Kidney tubule cell (primary cell): ENCODE measurements around the gene TRAP1.
"Not testable (repeated sequence)": the region's sequence is repeated elsewhere in the genome, so short reads cannot be mapped to it uniquely, and the experiment has no call there.

Experiments
- DNase-seq: peaks from one replicate; pipeline ENCODE4 v3.0.0-alpha.2; 2018; ENCODE audit warnings: low spot score

The TRAP1 gene

DNA sequence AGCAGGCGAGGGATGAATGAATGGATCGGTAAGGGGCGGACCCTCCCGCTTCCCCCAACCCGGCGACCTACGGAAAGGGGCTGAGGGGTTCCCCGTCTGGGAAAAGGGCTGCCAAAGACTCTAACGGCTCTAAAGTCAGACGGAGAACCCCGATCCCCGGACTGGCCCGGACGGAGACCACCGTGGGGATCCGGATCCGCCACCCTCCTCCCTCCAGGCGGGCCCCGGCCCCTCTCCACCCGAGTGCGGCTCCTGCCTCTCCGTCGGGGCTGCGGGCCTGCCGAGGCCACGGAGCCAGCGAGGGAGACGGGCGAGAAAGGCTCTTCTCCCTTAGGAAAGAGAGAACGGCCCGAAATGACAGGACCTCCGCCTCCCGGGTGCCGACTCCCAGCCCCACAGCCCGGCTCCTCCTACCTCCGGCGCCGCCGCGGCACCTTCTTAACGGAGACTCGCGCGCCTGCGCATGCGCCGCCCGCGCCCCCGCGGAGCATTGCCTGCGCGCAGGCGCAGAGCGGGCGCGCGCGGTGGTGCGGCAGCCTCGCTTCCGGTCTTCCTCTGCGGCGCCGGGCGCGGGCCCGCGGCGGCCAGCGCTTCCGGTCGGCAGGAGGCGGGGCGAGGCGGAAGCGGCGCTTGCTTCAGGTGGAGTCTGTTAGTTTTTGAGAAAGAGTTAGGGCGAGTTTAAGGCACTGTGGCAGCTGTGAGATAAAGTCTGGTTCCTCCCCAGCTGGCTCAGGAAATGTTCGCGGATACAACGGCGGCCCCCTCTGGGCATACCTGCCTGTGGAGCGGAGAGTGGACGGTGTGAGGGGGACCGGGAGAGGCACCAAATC lies 106.0 kb downstream of the TRAP1 start, which contains the start of gene SLX4:
Gene SLX4, minus strand, starts transcription at position 461 of the 830 bp plus-strand sequence. CDS start 2,642 bp downstream, outside the sequence.
- DNase-seq = peak; percentile 96

DNA sequence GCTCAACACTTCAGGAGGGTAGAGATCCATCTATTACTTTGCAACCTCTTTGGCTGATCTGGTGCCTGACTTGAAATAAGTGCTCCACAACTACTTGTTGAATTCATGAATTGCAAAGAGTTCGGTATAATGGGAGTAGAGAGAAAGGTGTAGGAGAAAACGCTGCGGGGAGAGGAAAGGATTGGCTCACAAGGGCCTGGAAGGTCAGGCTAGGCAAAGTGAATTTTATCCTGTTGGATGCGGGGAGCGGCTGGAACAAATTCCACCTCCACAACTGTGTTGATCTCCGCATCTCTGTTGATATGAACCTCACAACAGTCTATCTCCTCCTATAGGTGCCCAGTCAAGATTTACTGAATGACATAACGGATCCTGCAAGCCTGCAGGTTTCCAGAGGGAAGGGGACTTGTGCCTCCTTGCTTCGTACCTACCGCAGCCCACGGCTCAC lies 106.6 kb downstream of the TRAP1 start:
- peak; percentile 6 for DNase-seq

DNA sequence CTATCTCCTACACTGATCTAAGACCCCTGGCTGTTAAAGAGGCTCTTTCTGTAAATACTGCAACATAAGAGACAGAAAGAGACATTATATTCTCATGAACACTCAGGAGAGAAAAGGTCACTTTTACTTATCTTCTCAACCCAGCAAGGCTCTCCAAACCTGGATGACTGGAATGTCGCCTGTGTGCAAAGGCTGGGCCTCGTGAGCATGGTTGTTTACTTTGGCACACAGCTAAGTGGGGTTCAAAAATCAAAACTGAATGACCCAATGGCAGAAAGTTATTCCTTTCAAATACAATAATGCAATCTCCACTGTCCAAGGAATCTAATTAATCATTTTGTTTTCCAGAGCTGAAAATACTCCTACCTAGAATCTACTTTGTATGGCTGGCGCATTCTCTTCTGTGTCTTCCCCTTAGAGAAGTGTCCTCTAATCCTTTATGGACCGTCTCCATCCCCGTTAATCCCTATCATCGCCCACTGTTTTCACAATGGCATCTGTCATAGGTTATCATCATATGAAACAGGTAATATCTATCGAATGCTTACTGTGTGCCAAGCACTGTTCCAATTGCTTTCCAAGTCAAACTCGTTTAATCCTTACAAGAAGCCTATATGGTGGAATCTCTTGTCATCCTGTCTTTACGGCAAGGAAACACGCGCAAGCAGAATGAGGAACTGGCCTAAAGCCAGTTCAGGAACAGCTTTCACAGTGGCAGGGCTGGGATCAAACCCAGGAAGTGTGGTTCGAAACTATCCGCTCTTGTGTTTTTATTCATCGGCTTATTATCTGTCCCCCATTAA lies 107.2 kb downstream of the TRAP1 start:
- DNase-seq = no peak

DNA sequence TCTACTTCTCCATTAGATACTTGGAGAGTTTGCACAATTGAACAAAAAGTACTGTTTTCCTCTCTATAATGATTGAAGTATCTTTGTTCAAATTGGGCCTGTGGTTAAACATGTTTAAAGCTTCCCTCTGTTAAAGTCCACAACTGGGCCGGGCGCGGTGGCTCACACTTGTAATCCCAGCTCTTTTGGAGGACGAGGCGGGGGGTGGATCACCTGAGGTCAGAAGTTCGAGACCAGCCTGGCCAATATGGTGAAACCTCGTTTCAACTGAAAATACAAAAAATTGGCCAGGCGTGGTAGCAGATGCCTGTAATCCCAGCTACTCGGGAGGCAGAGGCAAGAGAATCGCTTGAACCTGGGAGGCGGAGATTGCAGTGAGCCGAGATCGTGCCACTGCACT lies 108.3 kb downstream of the TRAP1 start:
- DNase-seq = not testable (repeated sequence)

DNA sequence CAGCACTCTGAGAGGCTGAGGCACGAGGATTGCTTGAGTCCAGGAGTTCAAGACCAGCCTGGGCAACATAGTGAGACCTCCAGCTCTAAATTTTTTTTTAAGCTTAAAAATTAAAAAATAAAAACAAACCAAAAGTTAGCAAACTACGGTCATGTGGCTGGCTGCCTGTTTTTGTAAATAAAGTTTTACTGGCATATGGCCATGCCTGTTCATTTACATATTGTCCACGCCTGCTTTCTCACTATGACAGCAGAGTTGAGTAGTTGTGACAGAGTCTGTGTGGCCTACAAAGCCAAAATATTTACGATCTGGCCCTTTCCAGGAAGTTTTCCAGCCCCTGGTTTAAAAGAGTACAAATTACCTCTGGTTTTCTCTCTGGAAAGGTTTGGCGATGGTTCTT lies 109.3 kb downstream of the TRAP1 start:
- no peak for DNase-seq
